ENCODE data around the gene B4GALNT3.

DNA sequence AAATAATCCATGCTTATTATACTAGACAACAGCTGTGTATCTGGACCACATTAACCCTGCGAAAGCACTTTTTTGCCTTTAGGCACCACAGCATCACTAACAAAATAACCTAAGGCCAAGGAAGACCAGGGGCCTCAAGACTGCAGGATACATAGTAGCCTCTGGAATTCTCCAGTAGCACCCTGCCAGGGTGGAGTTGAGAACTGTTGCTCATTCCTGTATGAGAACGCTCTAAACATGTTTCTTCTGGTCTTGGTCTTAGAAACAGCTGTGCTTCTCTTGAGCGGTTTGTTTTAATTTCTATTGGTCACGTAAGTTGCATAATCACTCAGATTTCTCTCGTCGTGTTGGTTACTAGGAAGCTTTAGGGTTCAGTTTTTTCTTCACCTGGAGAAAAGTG is 7.9 kb downstream of the B4GALNT3 start:
- TF ChIP-seq, protein P1, sequence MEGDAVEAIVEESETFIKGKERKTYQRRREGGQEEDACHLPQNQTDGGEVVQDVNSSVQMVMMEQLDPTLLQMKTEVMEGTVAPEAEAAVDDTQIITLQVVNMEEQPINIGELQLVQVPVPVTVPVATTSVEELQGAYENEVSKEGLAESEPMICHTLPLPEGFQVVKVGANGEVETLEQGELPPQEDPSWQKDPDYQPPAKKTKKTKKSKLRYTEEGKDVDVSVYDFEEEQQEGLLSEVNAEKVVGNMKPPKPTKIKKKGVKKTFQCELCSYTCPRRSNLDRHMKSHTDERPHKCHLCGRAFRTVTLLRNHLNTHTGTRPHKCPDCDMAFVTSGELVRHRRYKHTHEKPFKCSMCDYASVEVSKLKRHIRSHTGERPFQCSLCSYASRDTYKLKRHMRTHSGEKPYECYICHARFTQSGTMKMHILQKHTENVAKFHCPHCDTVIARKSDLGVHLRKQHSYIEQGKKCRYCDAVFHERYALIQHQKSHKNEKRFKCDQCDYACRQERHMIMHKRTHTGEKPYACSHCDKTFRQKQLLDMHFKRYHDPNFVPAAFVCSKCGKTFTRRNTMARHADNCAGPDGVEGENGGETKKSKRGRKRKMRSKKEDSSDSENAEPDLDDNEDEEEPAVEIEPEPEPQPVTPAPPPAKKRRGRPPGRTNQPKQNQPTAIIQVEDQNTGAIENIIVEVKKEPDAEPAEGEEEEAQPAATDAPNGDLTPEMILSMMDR (conservative IDR thresholded peaks at IDR 0.05; ENCODE audit: low read length) = no peak
- TF ChIP-seq EZH2phosphoT487 (IDR thresholded peaks at IDR 0.05; ENCODE audit: borderline replicate concordance, low read depth, low read length) = no peak

Measured in OCI-LY7 (cell line).